Nephron progenitor cell (in vitro differentiated cells): ENCODE data around the gene PCARE.
"Not testable (repeated sequence)": the region's sequence is repeated elsewhere in the genome, so short reads cannot be mapped to it uniquely, and the experiment has no call there.

Experiments used
- DNase-seq: peaks from one replicate; pipeline ENCODE4 v3.0.0; 2021
- H3K27ac Mint-ChIP-seq: 2 replicates; pipeline ENCODE4 v1.8.0; 2021; ENCODE audit warnings: mild to moderate bottlenecking, moderate library complexity, mixed read lengths
- H3K27me3 Mint-ChIP-seq: 2 replicates; pipeline ENCODE4 v1.8.0; 2021; ENCODE audit warnings: mild to moderate bottlenecking, low read depth, mixed read lengths; ENCODE audit not compliant: poor library complexity
- H3K36me3 Mint-ChIP-seq: 2 replicates; pipeline ENCODE4 v1.8.0; 2021; ENCODE audit warnings: low read depth, mixed read lengths
- H3K4me1 Mint-ChIP-seq: 2 replicates; pipeline ENCODE4 v1.8.0; 2021; ENCODE audit warnings: mixed read lengths
- H3K4me3 Mint-ChIP-seq: 2 replicates; pipeline ENCODE4 v1.8.0; 2021; ENCODE audit warnings: mild to moderate bottlenecking, moderate library complexity, mixed read lengths
- H3K9me3 Mint-ChIP-seq: 2 replicates; pipeline ENCODE4 v1.8.0; 2021; ENCODE audit warnings: mild to moderate bottlenecking, moderate library complexity, mixed read lengths
- TF ChIP-seq, protein P1 (sequence below): fragments of 200-600 bp; sonication (generic); IDR thresholded peaks from 2 replicates; pipeline ENCODE4 v1.5.0; 2021; ENCODE audit warnings: antibody characterized with exemption

The PCARE gene

DNA sequence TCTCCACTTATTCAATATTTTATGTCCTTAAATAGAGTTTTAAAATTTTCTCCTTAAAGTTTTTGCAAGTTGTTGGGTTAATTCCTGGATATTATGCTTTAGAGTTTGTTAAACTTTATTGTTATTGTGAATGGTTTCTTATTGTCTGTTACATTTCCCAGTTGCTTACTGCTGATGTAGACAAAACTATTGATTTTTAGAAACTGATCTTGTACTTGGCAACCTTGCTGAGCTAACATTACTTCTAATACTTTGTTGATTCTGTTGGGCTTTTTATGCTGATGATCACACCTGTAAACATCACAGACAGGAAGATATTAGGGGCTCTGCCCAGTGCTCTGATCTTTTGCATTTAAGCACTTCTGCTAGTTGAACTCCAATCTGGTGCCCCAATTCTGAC lies 38.1 kb upstream of the PCARE start:
- H3K27me3 Mint-ChIP-seq: peaks cover 74% of the 10 kb centered on the region
- no peak overlapping the region for H3K4me3 Mint-ChIP-seq
- DNase-seq: no peak
- H3K4me1 Mint-ChIP-seq: peaks cover 26% of the 10 kb centered on the region
- TF ChIP-seq, protein P1, sequence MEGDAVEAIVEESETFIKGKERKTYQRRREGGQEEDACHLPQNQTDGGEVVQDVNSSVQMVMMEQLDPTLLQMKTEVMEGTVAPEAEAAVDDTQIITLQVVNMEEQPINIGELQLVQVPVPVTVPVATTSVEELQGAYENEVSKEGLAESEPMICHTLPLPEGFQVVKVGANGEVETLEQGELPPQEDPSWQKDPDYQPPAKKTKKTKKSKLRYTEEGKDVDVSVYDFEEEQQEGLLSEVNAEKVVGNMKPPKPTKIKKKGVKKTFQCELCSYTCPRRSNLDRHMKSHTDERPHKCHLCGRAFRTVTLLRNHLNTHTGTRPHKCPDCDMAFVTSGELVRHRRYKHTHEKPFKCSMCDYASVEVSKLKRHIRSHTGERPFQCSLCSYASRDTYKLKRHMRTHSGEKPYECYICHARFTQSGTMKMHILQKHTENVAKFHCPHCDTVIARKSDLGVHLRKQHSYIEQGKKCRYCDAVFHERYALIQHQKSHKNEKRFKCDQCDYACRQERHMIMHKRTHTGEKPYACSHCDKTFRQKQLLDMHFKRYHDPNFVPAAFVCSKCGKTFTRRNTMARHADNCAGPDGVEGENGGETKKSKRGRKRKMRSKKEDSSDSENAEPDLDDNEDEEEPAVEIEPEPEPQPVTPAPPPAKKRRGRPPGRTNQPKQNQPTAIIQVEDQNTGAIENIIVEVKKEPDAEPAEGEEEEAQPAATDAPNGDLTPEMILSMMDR: no peak
- no peaks in the 10 kb centered on the region for H3K9me3 Mint-ChIP-seq
- H3K36me3 Mint-ChIP-seq: no peaks in the 10 kb centered on the region
- no peak overlapping the region for H3K27ac Mint-ChIP-seq

DNA sequence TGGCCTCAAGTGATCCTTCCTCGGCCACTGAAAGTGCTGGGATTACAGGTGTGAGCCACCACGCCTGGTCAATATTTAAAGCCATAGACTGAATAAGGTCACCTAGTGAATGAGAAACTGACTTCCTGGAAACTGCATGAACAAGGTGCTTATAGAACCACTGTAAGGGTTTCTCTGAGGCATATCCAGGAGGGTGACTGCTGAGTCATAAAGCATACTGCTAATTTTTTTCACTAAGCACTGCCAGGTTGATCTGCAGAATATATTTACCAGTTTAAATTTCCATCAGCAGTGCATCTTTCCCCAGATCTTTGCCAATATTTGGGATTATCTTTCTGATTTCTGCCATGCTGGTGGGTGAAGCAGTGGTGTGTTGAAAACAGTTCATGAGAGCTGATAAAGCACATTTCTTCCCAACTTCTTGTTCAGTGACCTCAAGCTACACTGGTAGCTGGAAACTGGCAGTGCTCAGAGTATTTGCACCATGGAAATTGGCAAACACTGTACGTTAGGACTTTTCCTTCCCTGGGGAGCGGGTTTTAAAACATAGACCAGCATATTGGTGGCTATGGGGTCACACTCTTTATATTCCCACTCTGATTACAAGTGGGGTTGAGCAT lies 36.7 kb upstream of the PCARE start:
- TF ChIP-seq, protein P1: no peak
- H3K27ac Mint-ChIP-seq: no peak overlapping the region
- peaks cover 64% of the 10 kb centered on the region for H3K27me3 Mint-ChIP-seq
- peaks cover 14% of the 10 kb centered on the region for H3K4me1 Mint-ChIP-seq
- no peak for DNase-seq
- no peak overlapping the region for H3K4me3 Mint-ChIP-seq
- no peaks in the 10 kb centered on the region for H3K9me3 Mint-ChIP-seq
- H3K36me3 Mint-ChIP-seq: no peaks in the 10 kb centered on the region

DNA sequence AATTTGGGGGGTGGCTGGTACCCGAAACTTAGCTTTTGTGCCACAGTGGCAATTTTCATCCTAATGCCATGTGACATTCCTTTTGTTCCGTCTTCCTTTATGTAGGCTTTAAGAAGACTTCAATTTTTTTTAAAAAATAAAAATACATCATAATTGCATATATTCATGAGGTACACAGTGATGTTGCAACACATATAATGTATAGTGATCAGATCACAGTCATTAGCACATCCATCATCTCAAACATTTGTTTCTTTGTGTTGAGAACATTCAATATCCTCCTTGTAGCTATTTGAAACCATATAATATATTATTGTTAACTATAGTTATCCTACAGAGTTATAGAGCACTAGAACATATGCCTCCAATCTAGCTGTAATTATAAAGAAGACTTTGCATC lies 34.9 kb upstream of the PCARE start:
- Mint-ChIP-seq H3K4me3 (no peak overlapping the region), H3K4me1 (peaks cover 5% of the 10 kb centered on the region), H3K27me3 (peaks cover 56% of the 10 kb centered on the region), H3K27ac (no peak overlapping the region), H3K9me3 (no peaks in the 10 kb centered on the region), H3K36me3 (no peaks in the 10 kb centered on the region)
- TF ChIP-seq, protein P1: no peak
- DNase-seq: no peak

DNA sequence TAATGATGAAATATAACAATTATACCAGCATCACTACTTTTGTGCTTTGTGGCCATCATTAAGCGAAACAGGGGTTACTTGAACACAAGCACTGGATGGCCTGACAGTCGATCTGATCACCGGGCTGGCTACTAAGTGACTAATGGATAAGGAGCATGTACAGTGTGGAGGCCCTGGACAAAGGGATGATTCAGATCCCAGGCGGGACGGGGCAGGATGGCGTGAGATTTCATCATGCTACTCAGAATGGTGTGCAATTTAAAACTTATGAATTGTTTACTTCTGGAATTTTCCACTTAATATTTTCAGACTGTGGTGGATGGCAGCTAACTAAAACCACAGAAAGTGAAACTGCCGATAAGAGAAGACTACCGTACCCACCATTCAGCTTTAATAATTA lies 33.9 kb upstream of the PCARE start:
- Mint-ChIP-seq H3K27ac (no peak overlapping the region), H3K4me1 (no peaks in the 10 kb centered on the region), H3K36me3 (no peaks in the 10 kb centered on the region), H3K4me3 (no peak overlapping the region), H3K27me3 (peaks cover 49% of the 10 kb centered on the region), H3K9me3 (no peaks in the 10 kb centered on the region)
- no peak for DNase-seq
- TF ChIP-seq, protein P1: no peak

DNA sequence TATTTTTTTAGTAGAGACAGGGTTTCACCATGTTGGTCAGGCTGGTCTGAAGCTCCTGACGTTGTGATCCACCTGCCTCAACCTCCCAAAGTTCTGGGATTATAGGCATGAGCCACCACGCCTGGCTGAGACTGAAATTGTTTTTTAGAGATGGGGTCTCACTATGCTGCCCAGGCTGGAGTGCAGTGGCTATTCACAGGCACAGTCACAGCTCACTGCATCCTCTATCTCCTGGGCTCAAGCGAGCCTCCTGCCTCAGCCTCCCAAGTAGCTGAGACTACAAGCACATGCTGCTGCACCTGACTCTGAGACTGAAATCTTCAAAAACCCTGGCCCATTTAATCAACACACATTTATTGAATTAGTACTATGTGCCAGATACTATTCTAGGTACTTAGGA lies 33.2 kb upstream of the PCARE start:
- H3K4me1 Mint-ChIP-seq, H3K4me3 Mint-ChIP-seq, H3K36me3 Mint-ChIP-seq, H3K27ac Mint-ChIP-seq, H3K9me3 Mint-ChIP-seq, DNase-seq: not testable (repeated sequence)
- peaks cover 44% of the 10 kb centered on the region for H3K27me3 Mint-ChIP-seq

DNA sequence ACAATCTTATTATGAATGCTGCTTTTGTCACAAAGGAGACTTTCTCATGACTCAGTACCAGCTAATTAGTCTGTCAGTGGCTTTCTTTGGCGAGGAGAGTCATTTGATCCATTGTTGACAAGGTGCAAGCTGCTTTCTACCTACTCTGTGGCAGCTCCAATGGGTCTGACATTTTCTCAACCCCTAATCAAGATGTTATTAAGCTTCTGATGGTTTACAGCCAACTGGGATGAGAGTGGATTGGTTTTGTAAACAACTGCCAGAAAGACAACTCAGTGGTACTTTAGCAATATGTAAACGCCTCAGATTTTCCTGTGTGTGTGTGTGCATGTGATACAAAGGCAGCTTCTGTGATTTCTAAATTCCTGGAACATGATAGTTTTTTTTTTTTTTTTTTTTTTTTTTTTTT lies 32.7 kb upstream of the PCARE start:
- Mint-ChIP-seq H3K27me3 (peaks cover 43% of the 10 kb centered on the region), H3K36me3 (no peaks in the 10 kb centered on the region), H3K4me1 (no peaks in the 10 kb centered on the region), H3K9me3 (no peaks in the 10 kb centered on the region), H3K27ac (no peak overlapping the region), H3K4me3 (no peak overlapping the region)
- no peak for DNase-seq
- TF ChIP-seq, protein P1: no peak
